Liver (tissue), 2 donors: ENCODE results near the gene NAT16.

Source experiments
- CTCF ChIP-seq: fragments of 150-350 bp; IDR thresholded peaks from 2 replicates; pipeline ENCODE4 v1.5.1; 2017; ENCODE audit warnings: improper control_type of control experiment, low read depth, low read length; ENCODE audit not compliant: missing input control
- REST ChIP-seq: IDR thresholded peaks from 2 replicates; pipeline ENCODE4 v1.6.1; 2016; ENCODE audit warnings: antibody characterized with exemption, mild to moderate bottlenecking
- ZBTB33 ChIP-seq: IDR thresholded peaks from 2 replicates; pipeline ENCODE4 v1.6.1; 2016; ENCODE audit warnings: antibody characterized with exemption
- donor health status: healthy.

GRCh38 chr7:101210143-101210542, 30.1 kb upstream of the NAT16 start:
- no peak for TF ChIP-seq CTCF
- TF ChIP-seq REST = no peak
- TF ChIP-seq ZBTB33 = no peak
